Breast epithelium (tissue), 3 donors: ENCODE measurements around the gene CCDC107.

ENCODE experiments used
- POLR2AphosphoS5 ChIP-seq, 3 donors: sonication (generic); formaldehyde crosslinking; IDR thresholded peaks; one replicate each; pipeline ENCODE4 v1.6.1; 2017; ENCODE audit warnings: antibody characterized with exemption in 3 of 3
- TF ChIP-seq, protein P1 (sequence below), 3 donors: fragments of 450-650 bp; IDR thresholded peaks; one replicate each; pipeline ENCODE4 v1.5.1; 2016 to 2017; ENCODE audit warnings: antibody characterized with exemption in 3 of 3, mild to moderate bottlenecking in 3 of 3, moderate library complexity in 3 of 3

GRCh38 chr9:35660966-35661415 lies 2.9 kb downstream of the CCDC107 start:
- TF ChIP-seq, protein P1, sequence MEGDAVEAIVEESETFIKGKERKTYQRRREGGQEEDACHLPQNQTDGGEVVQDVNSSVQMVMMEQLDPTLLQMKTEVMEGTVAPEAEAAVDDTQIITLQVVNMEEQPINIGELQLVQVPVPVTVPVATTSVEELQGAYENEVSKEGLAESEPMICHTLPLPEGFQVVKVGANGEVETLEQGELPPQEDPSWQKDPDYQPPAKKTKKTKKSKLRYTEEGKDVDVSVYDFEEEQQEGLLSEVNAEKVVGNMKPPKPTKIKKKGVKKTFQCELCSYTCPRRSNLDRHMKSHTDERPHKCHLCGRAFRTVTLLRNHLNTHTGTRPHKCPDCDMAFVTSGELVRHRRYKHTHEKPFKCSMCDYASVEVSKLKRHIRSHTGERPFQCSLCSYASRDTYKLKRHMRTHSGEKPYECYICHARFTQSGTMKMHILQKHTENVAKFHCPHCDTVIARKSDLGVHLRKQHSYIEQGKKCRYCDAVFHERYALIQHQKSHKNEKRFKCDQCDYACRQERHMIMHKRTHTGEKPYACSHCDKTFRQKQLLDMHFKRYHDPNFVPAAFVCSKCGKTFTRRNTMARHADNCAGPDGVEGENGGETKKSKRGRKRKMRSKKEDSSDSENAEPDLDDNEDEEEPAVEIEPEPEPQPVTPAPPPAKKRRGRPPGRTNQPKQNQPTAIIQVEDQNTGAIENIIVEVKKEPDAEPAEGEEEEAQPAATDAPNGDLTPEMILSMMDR (IDR thresholded peaks at IDR 0.05): no peak
- peak in 1 of 3 donors; percentile 9 for TF ChIP-seq POLR2AphosphoS5 (IDR thresholded peaks at IDR 0.05)
